ENCODE results near the gene PNPLA3.

DNA sequence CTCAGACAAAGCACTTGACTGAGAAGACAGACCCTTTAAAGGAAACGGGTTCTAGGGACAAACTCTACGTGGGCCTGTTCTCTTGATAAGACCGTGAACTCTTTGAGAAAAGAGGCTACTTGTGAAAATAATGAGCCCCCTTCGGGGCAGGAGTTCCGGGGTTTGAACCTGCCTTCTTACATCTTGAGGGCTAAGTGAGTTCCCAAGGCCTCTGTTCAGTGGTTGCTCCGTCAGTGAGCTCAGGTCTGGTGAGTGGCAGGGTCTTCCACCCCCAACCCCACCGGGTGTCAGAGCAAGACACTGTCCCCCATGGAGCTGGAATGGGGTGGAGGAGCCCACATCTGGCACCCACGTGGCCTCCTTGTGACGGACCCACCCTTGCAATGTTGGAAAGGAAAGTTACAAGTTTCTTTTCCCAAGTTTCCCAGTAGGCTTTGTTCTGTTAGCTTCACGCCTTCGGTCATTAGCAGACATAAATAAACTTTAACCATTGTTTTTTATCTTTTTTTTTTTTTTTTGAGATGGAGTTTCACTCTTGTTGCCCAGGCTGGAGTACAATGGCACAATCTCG is 25.3 kb downstream of the PNPLA3 start:
- no peak for TF ChIP-seq TAF1 (IDR thresholded peaks at IDR 0.05; ENCODE audit: borderline replicate concordance, low read depth, low read length)
- no peak for TF ChIP-seq POLR2A (IDR thresholded peaks at IDR 0.05; ENCODE audit: low read depth, low read length)
- TF ChIP-seq POLR2AphosphoS5 (IDR thresholded peaks at IDR 0.05; ENCODE audit: low read depth, low read length) = no peak
